Measurements from ENCODE around the gene PEMT.

The PEMT gene

DNA sequence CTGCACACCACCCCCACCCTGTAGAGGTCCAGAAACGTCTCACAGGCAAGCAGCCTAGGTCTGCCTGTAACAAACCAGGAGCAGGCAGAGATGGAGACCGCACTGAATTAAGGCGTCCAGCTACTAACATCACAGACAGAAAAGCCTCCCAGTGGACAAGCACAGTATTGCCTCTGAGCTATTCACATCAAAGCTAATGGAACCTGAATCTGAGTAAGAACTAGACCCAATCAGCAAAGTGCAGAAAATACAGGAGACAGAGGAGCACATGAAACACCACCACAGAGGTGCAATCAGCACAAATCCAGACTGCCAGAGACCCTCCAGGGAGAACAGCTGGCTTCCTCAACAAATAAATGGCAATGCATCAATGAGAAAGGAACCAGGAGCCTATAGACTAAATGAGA lies 22.2 kb upstream of the PEMT start:
- Mint-ChIP-seq H3K27ac (no peak overlapping the region), H3K27me3 (no peaks in the 10 kb centered on the region), H3K4me3 (no peak overlapping the region), H3K4me1 (peaks cover 6% of the 10 kb centered on the region), H3K36me3 (peaks cover 2% of the 10 kb centered on the region), H3K9me3 (peaks cover 5% of the 10 kb centered on the region)

DNA sequence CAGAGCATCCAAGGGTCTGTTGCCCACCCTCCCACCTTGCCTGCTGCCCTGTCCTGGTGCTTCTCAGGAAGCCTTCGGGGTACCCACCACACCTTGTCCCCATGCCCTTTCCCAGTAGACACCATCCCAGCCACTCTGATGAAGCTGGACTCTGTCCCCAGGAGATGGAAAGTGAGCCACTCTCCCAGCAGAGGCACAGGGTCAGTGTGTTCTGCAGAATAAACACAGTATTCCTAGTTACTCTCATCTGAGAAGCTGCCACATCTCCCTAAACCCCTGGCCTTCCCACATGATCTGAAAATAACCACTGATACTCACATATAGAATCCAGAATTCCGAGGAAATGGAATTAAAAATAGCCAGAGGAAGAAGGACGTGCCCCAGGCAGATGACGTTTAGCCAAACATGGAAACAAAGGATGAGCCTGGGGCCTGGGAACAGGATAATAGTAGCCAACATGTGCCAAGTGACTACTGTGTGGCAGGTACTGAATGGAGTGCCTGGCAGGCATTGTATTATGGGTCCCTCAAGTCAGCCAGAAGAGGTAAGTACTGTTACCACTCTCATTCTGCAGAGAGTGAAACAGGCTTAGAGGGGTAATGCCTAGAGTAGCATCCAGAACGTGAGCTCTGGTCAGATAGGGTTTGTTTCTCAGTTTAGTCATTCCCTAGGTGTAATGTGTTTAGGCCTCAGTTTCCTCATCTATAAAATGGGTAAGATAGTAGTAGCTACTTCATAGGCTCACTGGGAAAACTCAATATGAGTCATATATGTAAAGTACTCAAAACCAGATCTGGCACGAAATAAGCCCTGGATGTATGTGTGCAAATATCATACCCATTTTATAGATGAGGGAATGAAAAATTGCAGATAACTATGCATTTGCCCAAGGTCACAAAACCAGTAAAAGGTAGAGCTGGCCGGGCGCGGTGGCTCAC lies 20.8 kb upstream of the PEMT start:
- H3K9me3 Mint-ChIP-seq = peaks cover 5% of the 10 kb centered on the region
- H3K36me3 Mint-ChIP-seq = peaks cover 2% of the 10 kb centered on the region
- no peak overlapping the region for H3K4me3 Mint-ChIP-seq
- no peaks in the 10 kb centered on the region for H3K27me3 Mint-ChIP-seq
- H3K27ac Mint-ChIP-seq = no peak overlapping the region
- peaks cover 6% of the 10 kb centered on the region for H3K4me1 Mint-ChIP-seq

DNA sequence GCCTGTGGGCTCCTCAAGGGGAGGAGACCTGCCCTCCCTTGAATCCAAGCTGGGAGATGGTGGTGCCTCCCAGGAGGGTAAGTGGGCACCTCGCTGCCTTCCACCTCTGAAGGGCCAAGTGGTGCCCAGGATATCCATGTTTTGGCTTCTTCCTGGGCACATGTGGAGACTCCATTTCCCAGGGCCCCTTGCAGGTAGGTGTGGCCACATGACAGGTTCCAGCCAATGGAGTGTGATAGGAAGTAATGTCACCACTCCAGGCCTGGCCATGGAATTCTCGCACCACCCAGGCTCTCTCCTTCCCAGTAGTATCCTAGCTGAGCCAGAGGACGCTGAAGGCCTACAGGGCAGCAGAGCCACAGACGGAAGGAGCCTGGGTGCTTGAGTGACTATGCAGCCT lies 17.6 kb upstream of the PEMT start:
- Mint-ChIP-seq H3K4me1 (peaks cover 6% of the 10 kb centered on the region), H3K36me3 (peaks cover 2% of the 10 kb centered on the region), H3K9me3 (peaks cover 5% of the 10 kb centered on the region), H3K27me3 (no peaks in the 10 kb centered on the region), H3K4me3 (no peak overlapping the region), H3K27ac (no peak overlapping the region)

DNA sequence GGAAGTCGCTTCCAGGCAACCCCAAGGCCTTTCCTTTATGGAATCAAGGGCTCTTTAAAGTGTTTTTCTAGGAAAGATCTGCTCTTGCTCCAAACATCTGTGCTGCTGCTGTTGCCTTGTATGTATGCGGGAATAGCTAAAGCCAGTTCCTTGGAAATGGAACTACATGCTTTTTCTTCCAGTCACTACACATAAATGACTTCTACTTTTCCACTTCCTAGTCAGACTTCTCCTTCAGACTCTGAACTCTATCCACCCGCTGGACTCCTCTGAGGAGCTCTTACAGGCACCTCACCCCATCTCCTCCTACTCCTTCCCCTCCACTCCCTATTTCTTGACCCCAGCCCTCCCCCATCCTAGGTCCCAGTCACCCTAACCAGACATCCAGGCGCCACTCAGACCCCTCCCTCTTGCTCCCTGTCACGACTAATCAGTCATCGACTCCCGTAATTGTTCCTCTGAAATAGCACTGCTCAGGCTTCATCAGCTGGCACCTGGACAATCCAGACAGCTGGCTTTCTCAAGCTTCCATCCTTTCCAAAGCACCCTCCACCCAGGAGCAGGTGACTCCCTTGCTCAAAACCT lies 15.0 kb upstream of the PEMT start:
- H3K4me3 Mint-ChIP-seq = no peak overlapping the region
- no peaks in the 10 kb centered on the region for H3K4me1 Mint-ChIP-seq
- H3K27me3 Mint-ChIP-seq = no peaks in the 10 kb centered on the region
- H3K9me3 Mint-ChIP-seq = no peaks in the 10 kb centered on the region
- no peaks in the 10 kb centered on the region for H3K36me3 Mint-ChIP-seq
- H3K27ac Mint-ChIP-seq = no peak overlapping the region

DNA sequence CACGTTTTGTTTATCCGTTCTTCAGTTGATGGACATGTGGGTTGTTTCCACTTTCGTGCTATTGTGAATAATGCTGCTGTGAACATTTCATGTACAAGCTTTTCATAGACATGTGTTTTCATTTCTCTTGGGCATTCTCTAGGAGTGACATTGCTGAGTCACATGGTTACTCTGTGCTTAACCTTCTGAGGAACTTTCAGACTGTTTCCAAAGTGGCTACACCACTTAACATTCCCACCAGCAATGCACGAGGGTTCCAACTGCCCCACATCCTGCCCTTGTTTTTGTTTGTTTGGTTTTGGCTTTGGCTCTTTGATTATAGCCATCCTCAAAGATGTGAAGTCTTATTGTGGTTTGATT lies 14.2 kb upstream of the PEMT start:
- no peaks in the 10 kb centered on the region for H3K27me3 Mint-ChIP-seq
- no peak overlapping the region for H3K27ac Mint-ChIP-seq
- H3K4me3 Mint-ChIP-seq = no peak overlapping the region
- no peaks in the 10 kb centered on the region for H3K4me1 Mint-ChIP-seq
- no peaks in the 10 kb centered on the region for H3K9me3 Mint-ChIP-seq
- H3K36me3 Mint-ChIP-seq = no peaks in the 10 kb centered on the region

DNA sequence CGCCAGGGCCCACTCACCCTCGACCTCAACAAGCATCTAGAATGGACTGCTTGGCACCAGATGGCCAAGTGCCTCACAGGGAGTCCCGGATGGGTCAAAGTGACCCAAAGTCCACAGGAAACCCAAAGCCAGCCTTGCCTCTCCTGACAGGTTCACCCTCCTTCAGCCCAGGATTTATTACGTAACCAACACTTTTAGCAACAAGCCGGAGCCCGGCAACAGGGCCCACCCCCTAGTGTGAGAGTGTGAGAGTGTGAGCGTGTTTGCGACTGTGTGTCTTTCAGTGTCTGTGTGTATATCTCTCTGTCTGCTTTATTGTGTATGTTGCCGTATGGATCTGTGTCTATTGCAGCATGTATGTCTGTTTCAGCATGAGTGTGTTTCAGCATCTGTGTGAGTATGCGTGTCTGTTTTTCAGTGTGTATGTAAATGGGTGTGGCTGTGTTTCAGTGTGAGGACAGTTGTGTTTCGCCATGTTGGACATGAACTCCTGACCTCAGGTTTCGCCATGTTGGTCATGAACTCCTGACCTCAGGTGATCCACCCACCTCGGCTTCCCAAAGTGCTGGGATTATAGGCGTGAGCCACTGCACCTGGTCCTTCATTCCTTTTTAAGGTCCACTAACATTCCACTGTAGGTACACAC lies 13.7 kb upstream of the PEMT start:
- H3K9me3 Mint-ChIP-seq = no peaks in the 10 kb centered on the region
- no peaks in the 10 kb centered on the region for H3K4me1 Mint-ChIP-seq
- H3K27ac Mint-ChIP-seq = no peak overlapping the region
- no peaks in the 10 kb centered on the region for H3K27me3 Mint-ChIP-seq
- H3K36me3 Mint-ChIP-seq = no peaks in the 10 kb centered on the region
- H3K4me3 Mint-ChIP-seq = no peak overlapping the region

DNA sequence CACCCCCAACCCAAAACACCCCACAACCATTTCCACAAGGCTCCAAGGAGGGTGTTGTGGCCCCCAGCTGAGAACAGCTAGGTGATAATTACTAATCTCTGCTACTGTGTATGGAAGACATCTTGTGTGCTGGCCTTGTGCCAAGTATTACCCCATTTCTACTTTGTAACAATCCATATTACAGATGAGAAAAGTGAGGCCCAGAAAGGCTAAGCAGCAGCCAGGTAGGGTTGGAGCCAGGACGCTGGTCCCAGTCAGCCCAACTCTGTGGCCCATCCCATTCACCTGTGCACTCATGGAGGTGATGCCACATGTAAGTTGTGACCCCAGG lies 12.4 kb upstream of the PEMT start:
- H3K27me3 Mint-ChIP-seq = no peaks in the 10 kb centered on the region
- no peak overlapping the region for H3K4me3 Mint-ChIP-seq
- H3K4me1 Mint-ChIP-seq = no peaks in the 10 kb centered on the region
- no peaks in the 10 kb centered on the region for H3K9me3 Mint-ChIP-seq
- H3K36me3 Mint-ChIP-seq = no peaks in the 10 kb centered on the region
- no peak overlapping the region for H3K27ac Mint-ChIP-seq

DNA sequence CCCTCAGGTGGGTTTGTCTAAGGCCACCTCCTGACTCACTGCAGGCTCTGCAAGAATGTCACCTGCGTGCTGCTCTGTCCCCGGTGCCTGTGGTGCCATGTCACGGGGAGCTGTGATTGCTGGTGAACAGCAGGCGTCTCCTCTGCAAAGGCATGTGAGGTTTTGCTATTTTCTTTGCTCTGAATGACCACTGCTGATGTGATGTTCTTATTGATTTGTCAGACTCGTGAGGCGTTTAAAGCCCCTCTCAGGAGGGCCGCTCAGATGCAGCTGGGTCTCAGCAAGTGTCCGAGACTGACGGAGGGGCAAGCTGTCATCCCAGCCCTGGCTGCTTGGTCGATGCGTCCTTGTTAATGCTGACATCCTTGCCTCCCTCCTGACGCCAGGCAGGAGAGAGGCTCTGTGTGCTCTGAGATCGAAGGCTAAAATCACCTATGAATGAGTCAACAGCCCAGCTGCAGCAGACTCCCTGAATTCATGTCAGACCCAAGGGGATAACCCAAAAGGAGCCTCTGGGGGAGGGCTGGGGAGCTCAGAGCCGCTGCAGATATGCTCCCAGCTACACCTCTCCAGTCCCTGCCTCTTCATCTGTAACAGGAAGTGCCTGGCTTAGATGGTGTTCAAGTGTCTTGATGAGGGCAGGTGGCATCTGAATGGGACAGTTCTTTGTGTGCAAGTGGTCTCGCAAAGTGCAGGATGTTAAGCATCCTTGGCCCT lies 11.8 kb upstream of the PEMT start:
- no peak overlapping the region for H3K27ac Mint-ChIP-seq
- H3K4me3 Mint-ChIP-seq = no peak overlapping the region
- H3K9me3 Mint-ChIP-seq = no peaks in the 10 kb centered on the region
- H3K27me3 Mint-ChIP-seq = no peaks in the 10 kb centered on the region
- H3K36me3 Mint-ChIP-seq = no peaks in the 10 kb centered on the region
- H3K4me1 Mint-ChIP-seq = no peaks in the 10 kb centered on the region

DNA sequence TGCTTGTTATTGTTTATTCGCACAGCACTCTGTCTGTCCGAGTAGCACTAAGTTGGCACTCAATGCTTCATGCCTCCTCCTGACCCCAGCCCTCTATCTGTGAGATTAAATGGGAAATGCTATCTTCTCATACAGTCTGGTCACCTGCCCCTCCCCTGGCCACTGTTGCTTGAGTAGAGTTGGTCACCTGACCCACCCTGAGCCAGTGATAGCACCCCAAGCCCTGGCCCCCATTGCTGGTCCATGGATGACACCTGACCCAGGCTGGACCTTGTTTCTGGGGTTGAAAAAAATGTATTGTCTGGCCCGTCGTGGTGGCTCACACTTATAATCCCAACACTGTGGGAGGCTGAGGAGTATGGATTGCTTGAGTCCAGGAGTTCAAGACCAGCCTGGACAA lies 8.5 kb upstream of the PEMT start:
- H3K4me3 Mint-ChIP-seq = no peak overlapping the region
- no peaks in the 10 kb centered on the region for H3K4me1 Mint-ChIP-seq
- H3K27me3 Mint-ChIP-seq = no peaks in the 10 kb centered on the region
- H3K36me3 Mint-ChIP-seq = no peaks in the 10 kb centered on the region
- H3K9me3 Mint-ChIP-seq = no peaks in the 10 kb centered on the region
- H3K27ac Mint-ChIP-seq = no peak overlapping the region

DNA sequence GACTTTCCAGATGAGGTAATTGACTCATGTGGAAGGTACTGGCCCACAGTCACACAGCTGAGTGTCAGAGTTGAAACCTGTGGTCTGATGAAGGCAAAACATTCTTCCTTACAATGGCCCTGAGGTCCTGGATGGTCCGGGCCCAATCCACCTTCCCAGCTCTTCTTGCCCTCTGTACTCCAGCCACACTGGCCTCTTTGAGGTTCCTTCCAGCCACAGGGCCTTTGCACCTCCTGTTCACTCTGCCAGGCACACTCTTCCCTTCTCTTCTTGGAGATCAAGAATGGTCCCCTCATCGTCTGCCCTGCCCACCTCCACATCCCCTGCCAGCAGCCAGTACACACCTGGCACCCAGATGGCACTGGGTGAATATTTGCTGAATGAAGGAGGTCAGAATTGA lies 6.5 kb upstream of the PEMT start:
- no peaks in the 10 kb centered on the region for H3K27me3 Mint-ChIP-seq
- peaks cover 5% of the 10 kb centered on the region for H3K4me1 Mint-ChIP-seq

DNA sequence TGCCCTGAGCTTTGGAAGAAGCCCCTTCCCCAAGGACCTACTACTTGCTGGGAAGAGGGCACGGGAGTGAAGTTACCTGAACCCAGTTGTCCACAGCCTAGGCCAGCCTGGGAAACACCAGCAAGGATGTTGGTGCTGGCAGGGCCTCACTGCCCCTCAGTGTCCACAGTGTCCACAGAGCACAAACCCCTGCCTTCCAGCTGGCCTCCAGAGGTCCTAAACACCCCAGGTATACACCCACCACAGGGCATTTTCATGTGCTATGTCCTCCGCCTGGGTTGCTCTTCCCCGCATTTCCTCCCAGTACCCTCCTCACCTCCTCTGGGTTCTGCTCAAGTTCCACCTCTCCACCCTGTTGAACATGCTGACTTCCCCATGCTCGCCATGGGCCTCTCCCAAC lies 4.2 kb upstream of the PEMT start:
- H3K4me3 Mint-ChIP-seq = no peak overlapping the region
- peaks cover 18% of the 10 kb centered on the region for H3K4me1 Mint-ChIP-seq
- H3K27me3 Mint-ChIP-seq = no peaks in the 10 kb centered on the region
- H3K9me3 Mint-ChIP-seq = no peaks in the 10 kb centered on the region
- no peak overlapping the region for H3K27ac Mint-ChIP-seq
- H3K36me3 Mint-ChIP-seq = peaks cover 2% of the 10 kb centered on the region

More for the DNA sequence above, 6.5 kb upstream of the PEMT start:
- Mint-ChIP-seq H3K27ac (no peak overlapping the region), H3K36me3 (no peaks in the 10 kb centered on the region), H3K9me3 (no peaks in the 10 kb centered on the region), H3K4me3 (no peak overlapping the region)

DNA sequence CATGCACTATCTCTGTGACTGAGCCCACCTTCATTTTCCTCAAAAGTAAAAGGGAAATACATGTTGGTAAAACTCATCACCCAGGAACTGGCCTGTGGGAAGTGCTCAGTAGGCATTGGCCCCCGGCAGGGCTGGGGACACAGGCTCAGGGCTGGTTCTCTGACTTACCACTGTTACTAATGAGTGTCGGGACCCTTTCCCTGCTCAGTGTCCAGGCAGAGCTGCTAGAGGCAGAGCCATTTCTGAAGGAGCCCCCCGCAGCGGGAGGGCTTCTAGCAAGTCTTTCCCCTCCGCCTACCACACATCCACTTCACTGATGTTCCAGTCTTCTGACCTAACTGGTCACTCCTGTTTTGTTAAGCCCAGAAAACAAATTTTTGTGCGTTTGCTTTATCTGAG lies 1.7 kb upstream of the PEMT start:
- H3K27ac Mint-ChIP-seq = no peak overlapping the region
- no peaks in the 10 kb centered on the region for H3K27me3 Mint-ChIP-seq
- H3K9me3 Mint-ChIP-seq = no peaks in the 10 kb centered on the region
- H3K36me3 Mint-ChIP-seq = peaks cover 2% of the 10 kb centered on the region
- H3K4me3 Mint-ChIP-seq = peak overlapping the region; percentile 96
- peaks cover 26% of the 10 kb centered on the region for H3K4me1 Mint-ChIP-seq

DNA sequence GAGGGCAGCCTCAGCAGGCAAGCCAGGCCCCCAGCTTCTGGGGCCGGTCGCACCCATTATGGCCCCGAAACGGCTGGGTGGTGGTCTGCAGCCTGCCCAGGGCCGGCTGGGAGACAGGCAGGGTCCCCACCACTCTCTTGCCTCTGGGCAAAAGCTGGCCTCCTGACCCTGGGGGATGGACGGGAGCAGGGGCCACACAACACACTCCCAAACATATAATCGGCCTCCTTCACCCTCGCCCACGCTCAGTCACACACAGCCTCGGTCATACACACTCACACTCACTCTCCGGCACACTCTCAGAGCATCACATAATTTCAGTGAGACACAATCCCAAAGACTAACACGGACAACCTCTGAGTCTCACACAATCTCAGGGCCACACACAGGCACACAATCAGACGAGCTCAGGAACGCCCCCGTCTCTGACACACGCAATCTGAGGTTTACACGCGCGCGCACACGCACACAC lies 589 bp downstream of the PEMT start:
- peaks cover 2% of the 10 kb centered on the region for H3K36me3 Mint-ChIP-seq
- H3K27me3 Mint-ChIP-seq = no peaks in the 10 kb centered on the region
- peaks cover 26% of the 10 kb centered on the region for H3K4me1 Mint-ChIP-seq
- no peaks in the 10 kb centered on the region for H3K9me3 Mint-ChIP-seq
- peak overlapping the region; percentile 96 for H3K4me3 Mint-ChIP-seq
- peak overlapping the region; percentile 91 for H3K27ac Mint-ChIP-seq

DNA sequence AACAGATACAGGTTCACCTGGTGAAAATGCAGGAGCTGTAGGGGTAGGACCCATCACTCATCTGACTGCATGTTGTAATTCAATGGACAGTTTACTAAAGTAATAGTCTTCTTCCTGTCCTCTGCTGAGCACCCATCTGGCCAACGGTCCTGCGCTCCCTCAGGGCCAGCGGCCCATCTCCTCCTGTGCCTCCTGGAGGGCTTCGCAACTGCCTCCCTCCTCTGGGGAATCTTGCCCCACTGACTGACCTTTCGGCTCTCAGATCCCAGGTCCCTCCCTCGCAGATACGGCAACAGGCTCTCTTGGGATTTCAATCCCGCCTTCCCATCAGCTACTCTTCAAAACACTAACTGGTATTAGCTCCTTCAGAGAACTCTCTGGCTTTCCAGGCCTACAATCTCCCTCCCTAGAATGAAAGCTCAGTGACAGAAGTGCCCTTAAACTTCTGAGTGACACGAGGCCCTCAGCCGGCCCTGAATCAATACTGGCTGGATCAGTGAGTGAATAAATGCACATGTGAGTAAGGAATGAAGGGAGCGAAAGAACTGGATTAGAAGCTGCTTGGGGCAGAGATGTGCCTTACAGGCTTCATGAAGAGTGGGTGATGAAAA lies 1.3 kb downstream of the PEMT start:
- H3K27me3 Mint-ChIP-seq = no peaks in the 10 kb centered on the region
- H3K9me3 Mint-ChIP-seq = no peaks in the 10 kb centered on the region
- peak overlapping the region; percentile 91 for H3K27ac Mint-ChIP-seq
- H3K4me1 Mint-ChIP-seq = peaks cover 26% of the 10 kb centered on the region
- H3K4me3 Mint-ChIP-seq = peak overlapping the region; percentile 96
- H3K36me3 Mint-ChIP-seq = peaks cover 2% of the 10 kb centered on the region

DNA sequence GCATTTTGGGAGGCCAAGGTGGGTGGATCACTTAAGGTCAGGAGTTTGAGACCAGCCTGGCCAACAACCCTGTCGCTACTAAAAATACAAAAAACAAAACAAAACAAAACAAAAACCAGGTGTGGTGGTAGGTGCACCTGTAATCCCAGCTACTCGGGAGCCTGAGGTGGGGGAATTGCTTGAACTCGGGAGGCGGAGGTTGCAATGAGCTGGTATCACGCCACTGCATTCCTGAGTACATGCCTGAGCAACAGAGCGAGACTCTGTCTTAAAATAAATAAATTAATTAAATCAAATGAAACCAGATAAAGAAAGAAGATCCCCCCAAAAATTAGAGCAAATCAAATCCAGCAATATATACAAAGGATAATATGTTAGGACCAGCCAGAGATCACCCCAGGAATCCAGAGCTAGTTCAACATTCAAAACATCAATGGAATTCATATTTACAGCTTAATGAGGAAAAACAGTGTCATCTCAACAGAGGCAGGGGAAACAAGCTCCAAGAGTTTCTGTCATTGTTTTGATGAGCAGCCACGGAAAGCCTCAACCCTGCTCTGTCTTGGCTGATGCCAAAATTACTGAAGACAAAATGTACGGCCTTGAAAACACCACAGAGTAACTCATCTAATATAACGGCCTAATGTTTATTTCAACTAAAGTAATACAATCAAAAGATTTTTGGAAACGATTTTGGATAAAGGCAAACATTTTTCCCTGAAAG lies 3.7 kb downstream of the PEMT start:
- Mint-ChIP-seq H3K36me3 (peaks cover 2% of the 10 kb centered on the region), H3K9me3 (no peaks in the 10 kb centered on the region), H3K4me3 (no peak overlapping the region), H3K27me3 (no peaks in the 10 kb centered on the region), H3K4me1 (peaks cover 18% of the 10 kb centered on the region), H3K27ac (no peak overlapping the region)
